GM12878 (cell line): Measurements from ENCODE around the gene SYF2. TPM values are rescaled to one million over a fixed set of nuclear protein-coding genes. Genes with fewer than 3 reads are reported as not detected.

ENCODE experiments used
- ATF3 ChIP-seq: IDR thresholded peaks from 2 replicates; pipeline ENCODE4 v1.6.1; 2011; ENCODE audit warnings: low read depth, mild to moderate bottlenecking, low read length, moderate library complexity, borderline replicate concordance; ENCODE audit errors: extremely low read depth
- CBFB ChIP-seq: IDR thresholded peaks from 2 replicates; pipeline ENCODE4 v1.6.1; 2016; ENCODE audit warnings: antibody characterized with exemption, low read depth
- CUX1 ChIP-seq: IDR thresholded peaks from 2 replicates; pipeline ENCODE4 v1.6.1; 2012; ENCODE audit warnings: improper control_type of control experiment, low read depth, low read length; ENCODE audit not compliant: insufficient replicate concordance
- E4F1 ChIP-seq: fragments of 450-650 bp; IDR thresholded peaks from 2 replicates; pipeline ENCODE4 v1.6.1; 2018; ENCODE audit warnings: borderline replicate concordance, mild to moderate bottlenecking; ENCODE audit not compliant: partially characterized antibody
- EGR1 ChIP-seq, 2 experiments: IDR thresholded peaks; 1 replicate in 1 of 2; 2 replicates in 1 of 2; pipeline ENCODE4 v1.6.1; 2011 to 2012; ENCODE audit warnings: low read depth in 2 of 2, low read length in 2 of 2, borderline replicate concordance in 1 of 2, mild to moderate bottlenecking in 1 of 2, moderate library complexity in 1 of 2
- HDAC6 ChIP-seq: fragments of 200-600 bp; sonication (generic); IDR thresholded peaks from one replicate; pipeline ENCODE4 v1.8.0; 2017; ENCODE audit warnings: antibody characterized with exemption; ENCODE audit not compliant: unreplicated experiment
- MAX ChIP-seq: IDR thresholded peaks from 2 replicates; pipeline ENCODE4 v1.6.1; 2012; ENCODE audit warnings: low read depth, low read length, improper control_type of control experiment
- MEF2A ChIP-seq: IDR thresholded peaks from 2 replicates; pipeline ENCODE4 v1.6.1; 2011; ENCODE audit warnings: low read depth, mild to moderate bottlenecking, low read length, moderate library complexity; ENCODE audit not compliant: insufficient read depth
- NFYA ChIP-seq: IDR thresholded peaks from 2 replicates; pipeline ENCODE4 v1.6.1; 2011; ENCODE audit warnings: low read depth, mild to moderate bottlenecking, low read length, improper control_type of control experiment, borderline replicate concordance
- NFYB ChIP-seq: IDR thresholded peaks from 2 replicates; pipeline ENCODE4 v1.6.1; 2011; ENCODE audit warnings: low read depth, mild to moderate bottlenecking, low read length, improper control_type of control experiment, moderate library complexity; ENCODE audit not compliant: insufficient read depth
- POLR2AphosphoS5 ChIP-seq: IDR thresholded peaks from 2 replicates; pipeline ENCODE4 v1.6.1; 2011; ENCODE audit warnings: mild to moderate bottlenecking, low read length, inconsistent platforms
- STAT1 ChIP-seq: fragments of 450-650 bp; conservative IDR thresholded peaks from 2 replicates; pipeline ENCODE4 v1.6.1; 2014; ENCODE audit warnings: antibody characterized with exemption, mild to moderate bottlenecking
- TAF1 ChIP-seq: IDR thresholded peaks from 2 replicates; pipeline ENCODE4 v1.6.1; 2011; ENCODE audit warnings: mild to moderate bottlenecking, low read depth, low read length, borderline replicate concordance
- ZBED1 ChIP-seq: IDR thresholded peaks from 2 replicates; pipeline ENCODE4 v1.6.1; 2016; ENCODE audit warnings: borderline replicate concordance
- ZNF384 ChIP-seq: IDR thresholded peaks from 2 replicates; pipeline ENCODE4 v1.6.1; 2012; ENCODE audit warnings: low read depth, mild to moderate bottlenecking, low read length, improper control_type of control experiment, borderline replicate concordance
- polyA plus RNA-seq, 11 experiments: library from polyadenylated mRNA; depleted of rRNA in 4 of 11; unstranded in 6 of 11; stranded (reverse) in 5 of 11; fragments of >200 nt; fragmentation: Nextera tagmentation in 4 of 11; fragmentation: Illumina TruSeq in 1 of 11; extraction: Ambion mirVana in 4 of 11; extraction: Trizol in 1 of 11; gene quantifications; 1 replicate in 1 of 11; 2 replicates in 10 of 11; pipeline versions ENCODE4 v1.2.1 to v1.2.3, GENCODE V29; 2011 to 2016; ENCODE audit warnings: inconsistent platforms in 2 of 11, missing spikeins in 2 of 11, low read depth in 1 of 11
- total RNA-seq, 4 experiments: library from RNA; depleted of rRNA in 3 of 4; stranded (reverse); fragments of >200 nt in 3 of 4; fragmentation: Illumina TruSeq in 1 of 4; extraction: Trizol in 1 of 4; gene quantifications; 2 replicates each; pipeline versions ENCODE4 v1.2.1 to v1.2.3, GENCODE V29; 2013 to 2021

SYF2 gene
- total and polyA plus RNA-seq, 10 of the 15 experiments (the other 5 are each of a cell fraction or from before 2014, with no cell fraction given) = 20.3 to 70.5 (median 35.3) TPM

- TF ChIP-seq EGR1 (IDR thresholded peaks at IDR 0.05; ENCODE audit: borderline replicate concordance in 1 of 2, low read depth in 2 of 2, low read length in 2 of 2) (peak; percentile 31 to 70; a peak in 2 of 3 replicates), STAT1 (peak; percentile 98), TAF1 (peak; percentile 92), NFYA (no peak), CBFB (peak; percentile 93), NFYB (no peak; the same call in 1 of the 2 replicates), POLR2AphosphoS5 (peak; percentile 100), HDAC6 (peak; percentile 96), ATF3 (0 out of 2 replicates have a peak, but pooled peaks have one; percentile 4), MEF2A (0 out of 2 replicates have a peak, but pooled peaks have one; percentile 5), ZNF384 (no peak), CUX1 (peak; percentile 27), ZBED1 (peak; percentile 95), E4F1 (no peak), MAX (0 out of 2 replicates have a peak, but pooled peaks have one; percentile 39)
These were observed 14.9 kb upstream of the SYF2 start, which contains the start of gene RSRP1 (continued) for GRCh38 chr1:25247024-25247828.
